Stimulated activated effector memory CD8-positive, alpha-beta T cell treated with anti-CD3 and anti-CD28 coated beads, Interleukin-12 subunit alpha, Interleukin-12 subunit beta, amount 100 ng/mL, for 72 hours (primary cell): Measurements from ENCODE around the gene ERRFI1.
"Not testable (repeated sequence)": the region's sequence is repeated elsewhere in the genome, so short reads cannot be mapped to it uniquely, and the experiment has no call there.

Experiments used
- ATAC-seq: fragments of 150-1000 bp; cut with Tn5 transposase; 2 replicates; pipeline ENCODE4 v1.10.0; 2021
- DNase-seq, 2 donors: peaks; one replicate each; pipeline ENCODE4 v3.0.0; 2021 to 2022; ENCODE audit warnings: low spot score in 2 of 2
- H3K27ac Mint-ChIP-seq: one replicate; pipeline ENCODE4 v1.8.0; 2022; ENCODE audit warnings: mild to moderate bottlenecking, mixed read lengths
- H3K36me3 Mint-ChIP-seq: one replicate; pipeline ENCODE4 v1.8.0; 2022; ENCODE audit warnings: mild to moderate bottlenecking, mixed read lengths
- H3K4me1 Mint-ChIP-seq: one replicate; pipeline ENCODE4 v1.8.0; 2022; ENCODE audit warnings: mixed read lengths
- H3K4me3 Mint-ChIP-seq: one replicate; pipeline ENCODE4 v1.8.0; 2022; ENCODE audit warnings: mild to moderate bottlenecking, mixed read lengths
- H3K9me3 Mint-ChIP-seq: one replicate; pipeline ENCODE4 v1.8.0; 2022; ENCODE audit warnings: mixed read lengths

Gene ERRFI1

GRCh38 chr1:8053878-8054567 lies 27.9 kb upstream of the ERRFI1 start:
- DNase-seq (no peak), ATAC-seq (no peak)
- Mint-ChIP-seq H3K4me1 (no peaks in the 10 kb centered on the region), H3K36me3 (no peaks in the 10 kb centered on the region), H3K4me3 (no peak overlapping the region), H3K27ac (no peak overlapping the region), H3K9me3 (no peaks in the 10 kb centered on the region)

DNA sequence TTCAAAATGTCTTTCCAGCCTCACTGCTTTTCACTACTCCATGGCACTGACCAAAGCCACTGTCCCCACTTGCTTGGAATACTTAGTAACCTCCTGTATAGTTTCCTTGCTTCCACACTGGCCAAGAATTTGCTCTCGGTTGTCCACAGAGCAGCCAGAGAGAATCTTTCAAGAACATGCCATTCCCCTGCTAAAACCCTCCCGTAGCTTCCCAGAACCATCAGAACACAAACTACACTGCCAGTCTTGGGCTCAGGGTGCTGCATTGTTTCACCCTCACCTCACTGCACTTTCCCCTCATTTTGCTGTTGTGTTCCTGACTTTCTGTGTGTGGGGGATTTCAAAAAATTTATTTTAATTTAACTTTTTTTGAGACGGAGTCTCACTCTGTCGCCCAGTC lies 25.5 kb upstream of the ERRFI1 start:
- H3K9me3 Mint-ChIP-seq, result no peaks in the 10 kb centered on the region
- no peak overlapping the region for H3K27ac Mint-ChIP-seq
- peaks cover 5% of the 10 kb centered on the region for H3K4me1 Mint-ChIP-seq
- H3K4me3 Mint-ChIP-seq, result no peak overlapping the region
- H3K36me3 Mint-ChIP-seq, result no peaks in the 10 kb centered on the region
- no peak for ATAC-seq
- DNase-seq, result no peak

DNA sequence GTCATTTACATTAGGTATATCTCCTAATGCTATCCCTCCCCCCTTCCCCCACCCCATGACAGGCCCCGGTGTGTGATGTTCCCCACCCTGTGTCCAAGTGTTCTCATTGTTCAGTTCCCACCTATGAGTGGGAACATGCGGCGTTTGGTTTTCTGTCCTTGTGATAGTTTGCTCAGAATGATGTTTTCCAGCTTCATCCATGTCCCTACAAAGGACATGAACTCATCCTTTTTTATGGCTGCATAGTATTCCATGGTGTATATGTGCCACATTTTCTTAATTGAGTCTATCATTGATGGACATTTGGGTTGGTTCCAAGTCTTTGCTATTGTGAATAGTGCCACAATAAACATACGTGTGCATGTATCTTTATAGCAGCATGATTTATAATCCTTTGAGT lies 23.1 kb upstream of the ERRFI1 start:
- not testable (repeated sequence) for DNase-seq, H3K36me3 Mint-ChIP-seq, H3K9me3 Mint-ChIP-seq, ATAC-seq, H3K27ac Mint-ChIP-seq, H3K4me3 Mint-ChIP-seq
- peaks cover 11% of the 10 kb centered on the region for H3K4me1 Mint-ChIP-seq

- Mint-ChIP-seq H3K4me3 (no peak overlapping the region), H3K27ac (no peak overlapping the region)
Observed at GRCh38 chr1:8047686-8048445, 21.8 kb upstream of the ERRFI1 start.

GRCh38 chr1:8047112-8047511 lies 21.0 kb upstream of the ERRFI1 start:
- no peak overlapping the region for H3K4me3 Mint-ChIP-seq
- DNase-seq (no peak), ATAC-seq (no peak)
- no peak overlapping the region for H3K27ac Mint-ChIP-seq
- no peaks in the 10 kb centered on the region for H3K36me3 Mint-ChIP-seq
- H3K4me1 Mint-ChIP-seq, result peaks cover 11% of the 10 kb centered on the region
- H3K9me3 Mint-ChIP-seq, result peaks cover 2% of the 10 kb centered on the region

More at GRCh38 chr1:8047686-8048445, 21.8 kb upstream of the ERRFI1 start:
- peaks cover 11% of the 10 kb centered on the region for H3K4me1 Mint-ChIP-seq
- no peaks in the 10 kb centered on the region for H3K36me3 Mint-ChIP-seq
- ATAC-seq, result no peak
- DNase-seq, result no peak
- no peaks in the 10 kb centered on the region for H3K9me3 Mint-ChIP-seq

DNA sequence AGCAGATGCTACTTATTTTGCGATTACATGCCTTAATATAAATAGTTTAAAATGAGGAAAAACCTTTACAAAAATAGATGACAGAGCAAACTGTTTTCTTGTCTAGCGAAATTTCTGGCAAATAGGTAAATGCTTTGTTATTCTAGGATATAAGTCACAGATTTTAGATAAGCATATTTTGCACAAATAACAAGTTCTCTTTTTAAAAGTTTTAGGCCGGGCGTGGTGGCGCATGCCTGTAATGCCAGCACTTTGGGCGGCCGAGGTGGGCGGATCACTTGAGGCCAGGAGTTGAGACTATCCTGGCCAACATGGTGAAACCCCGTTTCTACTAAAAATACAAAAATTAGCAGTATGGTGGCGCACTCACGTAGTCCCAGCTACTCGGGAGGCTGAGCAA lies 20.3 kb upstream of the ERRFI1 start:
- Mint-ChIP-seq H3K9me3 (peaks cover 4% of the 10 kb centered on the region), H3K4me3 (no peak overlapping the region), H3K36me3 (no peaks in the 10 kb centered on the region), H3K27ac (no peak overlapping the region), H3K4me1 (peaks cover 11% of the 10 kb centered on the region)
- ATAC-seq (no peak), DNase-seq (no peak)

DNA sequence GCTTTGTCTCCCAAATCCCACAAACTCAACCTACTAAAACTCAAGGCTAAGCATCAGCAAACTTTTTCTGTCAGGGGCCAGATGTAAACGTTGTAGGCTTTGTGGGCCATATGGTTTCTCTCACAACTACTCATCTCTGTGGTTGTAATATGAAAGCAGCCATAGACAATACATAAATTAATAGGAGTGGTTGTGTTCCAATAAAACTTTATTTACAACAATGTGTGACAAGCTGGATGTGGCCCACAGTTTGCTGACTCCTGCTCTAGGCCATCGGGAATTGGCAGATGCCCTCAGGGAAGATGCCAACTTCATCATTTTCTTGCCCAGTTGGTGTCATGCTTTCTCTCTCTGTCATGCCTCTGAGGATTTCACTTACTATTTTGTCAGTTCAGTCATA lies 17.5 kb upstream of the ERRFI1 start:
- no peak for DNase-seq
- H3K9me3 Mint-ChIP-seq, result peaks cover 4% of the 10 kb centered on the region
- H3K4me3 Mint-ChIP-seq, result no peak overlapping the region
- no peak overlapping the region for H3K27ac Mint-ChIP-seq
- H3K4me1 Mint-ChIP-seq, result peaks cover 11% of the 10 kb centered on the region
- ATAC-seq, result no peak
- H3K36me3 Mint-ChIP-seq, result no peaks in the 10 kb centered on the region

GRCh38 chr1:8042134-8042533 lies 16.0 kb upstream of the ERRFI1 start:
- ATAC-seq (no peak), DNase-seq (no peak)
- Mint-ChIP-seq H3K9me3 (peaks cover 4% of the 10 kb centered on the region), H3K4me1 (peaks cover 5% of the 10 kb centered on the region), H3K27ac (no peak overlapping the region), H3K4me3 (no peak overlapping the region), H3K36me3 (no peaks in the 10 kb centered on the region)

- ATAC-seq (no peak), DNase-seq (no peak)
- no peak overlapping the region for H3K27ac Mint-ChIP-seq
- no peak overlapping the region for H3K4me3 Mint-ChIP-seq
- peaks cover 4% of the 10 kb centered on the region for H3K9me3 Mint-ChIP-seq
- H3K4me1 Mint-ChIP-seq, result no peaks in the 10 kb centered on the region
- no peaks in the 10 kb centered on the region for H3K36me3 Mint-ChIP-seq
Observed at GRCh38 chr1:8040586-8040985, 14.5 kb upstream of the ERRFI1 start.

DNA sequence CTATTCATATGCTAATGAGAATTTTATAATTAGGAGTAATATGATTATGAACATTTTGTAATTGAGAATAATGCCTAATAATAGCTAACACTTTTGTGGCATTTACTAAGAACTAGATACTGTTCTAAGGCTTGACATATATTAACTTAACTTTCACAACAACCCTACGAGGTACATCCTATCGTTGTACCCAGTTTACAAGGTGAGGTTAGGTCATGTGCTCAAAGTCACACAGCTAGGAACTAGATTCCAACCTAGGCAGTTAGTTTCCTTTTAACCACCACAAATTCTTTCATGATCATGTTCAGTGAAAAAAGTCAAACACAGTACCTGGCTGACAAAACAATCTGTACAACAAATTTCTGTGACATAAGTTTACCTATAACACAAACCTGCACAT lies 13.0 kb upstream of the ERRFI1 start:
- no peaks in the 10 kb centered on the region for H3K4me1 Mint-ChIP-seq
- no peak for ATAC-seq
- no peak overlapping the region for H3K4me3 Mint-ChIP-seq

GRCh38 chr1:8035289-8035688 lies 9.2 kb upstream of the ERRFI1 start:
- ATAC-seq (no peak), DNase-seq (no peak)
- Mint-ChIP-seq H3K4me1 (no peaks in the 10 kb centered on the region), H3K36me3 (no peaks in the 10 kb centered on the region), H3K4me3 (no peak overlapping the region), H3K9me3 (no peaks in the 10 kb centered on the region), H3K27ac (no peak overlapping the region)

More for the DNA sequence above, 13.0 kb upstream of the ERRFI1 start:
- peaks cover 4% of the 10 kb centered on the region for H3K9me3 Mint-ChIP-seq
- DNase-seq, result no peak
- no peaks in the 10 kb centered on the region for H3K36me3 Mint-ChIP-seq
- no peak overlapping the region for H3K27ac Mint-ChIP-seq

- Mint-ChIP-seq H3K36me3 (no peaks in the 10 kb centered on the region), H3K4me3 (no peak overlapping the region), H3K27ac (no peak overlapping the region), H3K9me3 (no peaks in the 10 kb centered on the region), H3K4me1 (no peaks in the 10 kb centered on the region)
- no peak for DNase-seq
- no peak for ATAC-seq
Observed at GRCh38 chr1:8033322-8033721, 7.2 kb upstream of the ERRFI1 start.

- Mint-ChIP-seq H3K4me1 (no peaks in the 10 kb centered on the region), H3K27ac (no peak overlapping the region), H3K36me3 (no peaks in the 10 kb centered on the region), H3K9me3 (no peaks in the 10 kb centered on the region), H3K4me3 (no peak overlapping the region)
- no peak for ATAC-seq
- DNase-seq, result no peak
Observed at GRCh38 chr1:8032366-8032910, 6.3 kb upstream of the ERRFI1 start.

GRCh38 chr1:8031176-8031785 lies 5.2 kb upstream of the ERRFI1 start:
- no peak overlapping the region for H3K4me3 Mint-ChIP-seq
- no peak overlapping the region for H3K27ac Mint-ChIP-seq
- no peaks in the 10 kb centered on the region for H3K9me3 Mint-ChIP-seq
- DNase-seq (no peak), ATAC-seq (no peak)
- H3K36me3 Mint-ChIP-seq, result peaks cover 5% of the 10 kb centered on the region
- peaks cover 8% of the 10 kb centered on the region for H3K4me1 Mint-ChIP-seq

- no peak overlapping the region for H3K27ac Mint-ChIP-seq
- H3K4me1 Mint-ChIP-seq, result peaks cover 15% of the 10 kb centered on the region
- H3K4me3 Mint-ChIP-seq, result no peak overlapping the region
- no peaks in the 10 kb centered on the region for H3K9me3 Mint-ChIP-seq
- H3K36me3 Mint-ChIP-seq, result peaks cover 5% of the 10 kb centered on the region
- no peak for DNase-seq
- no peak for ATAC-seq
Observed at GRCh38 chr1:8028571-8028910, 2.4 kb upstream of the ERRFI1 start.
